HEK293T (cell line): Measurements from ENCODE around the gene ALDH3A1.

Experiments used
- ARNT ChIP-seq: fragments of 450-650 bp; IDR thresholded peaks from 2 replicates; pipeline ENCODE4 v1.6.1; 2017; ENCODE audit warnings: mild to moderate bottlenecking
- FOXA1 ChIP-seq: fragments of 450-650 bp; IDR thresholded peaks from 2 replicates; pipeline ENCODE4 v1.6.1; 2016; ENCODE audit warnings: mild to moderate bottlenecking
- FOXK2 ChIP-seq: fragments of 450-650 bp; IDR thresholded peaks from 2 replicates; pipeline ENCODE4 v1.6.1; 2016; ENCODE audit warnings: mild to moderate bottlenecking
- FOXM1 ChIP-seq: fragments of 450-650 bp; IDR thresholded peaks from 2 replicates; pipeline ENCODE4 v1.6.1; 2017; ENCODE audit warnings: mild to moderate bottlenecking, borderline replicate concordance
- LEF1 ChIP-seq: fragments of 450-650 bp; IDR thresholded peaks from 2 replicates; pipeline ENCODE4 v1.6.1; 2017; ENCODE audit warnings: mild to moderate bottlenecking, borderline replicate concordance
- NFRKB ChIP-seq: fragments of 450-650 bp; IDR thresholded peaks from 2 replicates; pipeline ENCODE4 v1.6.1; 2016; ENCODE audit warnings: mild to moderate bottlenecking, moderate library complexity
- SP1 ChIP-seq: fragments of 450-650 bp; IDR thresholded peaks from 2 replicates; pipeline ENCODE4 v1.6.1; 2017
- SUZ12 ChIP-seq: fragments of 450-650 bp; IDR thresholded peaks from 2 replicates; pipeline ENCODE4 v1.6.1; 2016; ENCODE audit warnings: mild to moderate bottlenecking
- TARDBP ChIP-seq: fragments of 450-650 bp; IDR thresholded peaks from 2 replicates; pipeline ENCODE4 v1.6.1; 2016
- TF ChIP-seq, protein P1 (sequence below): fragments of 450-650 bp; IDR thresholded peaks from 2 replicates; pipeline ENCODE4 v1.6.1; 2016

DNA sequence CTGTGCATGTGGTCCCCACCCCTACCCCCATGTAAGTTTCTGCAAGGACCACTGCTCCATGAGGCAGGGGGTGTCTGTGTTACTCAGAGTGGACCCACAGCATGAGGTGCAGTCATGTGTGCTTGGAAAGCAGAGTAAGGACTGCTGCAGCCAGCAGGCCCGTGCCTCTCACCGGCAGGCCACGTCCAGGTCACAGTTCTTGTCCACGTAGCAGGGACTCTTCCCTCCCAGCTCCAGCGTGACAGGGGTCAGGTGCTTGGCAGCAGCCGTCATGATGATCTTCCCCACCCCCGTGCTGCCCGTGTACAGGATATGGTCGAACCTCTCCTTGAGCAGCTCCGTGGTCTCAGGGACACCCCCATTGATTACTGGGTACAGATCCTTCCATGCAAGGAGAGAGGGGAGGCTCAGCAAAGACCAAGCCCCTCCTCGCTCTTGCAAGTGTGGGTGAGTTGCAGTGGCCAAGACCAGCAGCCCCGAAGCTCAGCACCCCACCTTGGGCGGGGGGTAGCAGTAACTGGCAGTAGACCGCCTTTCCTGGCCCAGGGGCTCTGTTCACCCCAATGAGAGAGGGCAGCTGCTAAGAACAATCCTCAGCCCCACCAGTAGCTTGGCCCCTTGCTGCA lies 6.2 kb downstream of the ALDH3A1 start:
- TF ChIP-seq FOXK2 (no peak), LEF1 (no peak), SP1 (no peak), ARNT (no peak), FOXM1 (no peak), SUZ12 (no peak), TARDBP (no peak), FOXA1 (no peak), NFRKB (no peak)
- TF ChIP-seq, protein P1, sequence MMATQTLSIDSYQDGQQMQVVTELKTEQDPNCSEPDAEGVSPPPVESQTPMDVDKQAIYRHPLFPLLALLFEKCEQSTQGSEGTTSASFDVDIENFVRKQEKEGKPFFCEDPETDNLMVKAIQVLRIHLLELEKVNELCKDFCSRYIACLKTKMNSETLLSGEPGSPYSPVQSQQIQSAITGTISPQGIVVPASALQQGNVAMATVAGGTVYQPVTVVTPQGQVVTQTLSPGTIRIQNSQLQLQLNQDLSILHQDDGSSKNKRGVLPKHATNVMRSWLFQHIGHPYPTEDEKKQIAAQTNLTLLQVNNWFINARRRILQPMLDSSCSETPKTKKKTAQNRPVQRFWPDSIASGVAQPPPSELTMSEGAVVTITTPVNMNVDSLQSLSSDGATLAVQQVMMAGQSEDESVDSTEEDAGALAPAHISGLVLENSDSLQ, result no peak
